Measurements from ENCODE around the gene OBP2B.

- TF ChIP-seq EZH2phosphoT487 (conservative IDR thresholded peaks at IDR 0.05; ENCODE audit: low read length) (no peak), CTCF (IDR thresholded peaks at IDR 0.05; ENCODE audit: insufficient read depth, low read length, poor library complexity, severe bottlenecking) (peak; percentile 58)
These were observed 48.1 kb downstream of the OBP2B start for GRCh38 chr9:133160742-133161546.
